Muscle layer of duodenum (tissue), 2 donors: Measurements from ENCODE around the gene SRP72.

Experiments used
- H3K27ac ChIP-seq: one replicate; pipeline ENCODE4 v1.7.0; 2013; ENCODE audit warnings: mild to moderate bottlenecking, low read length
- H3K27me3 ChIP-seq: one replicate; pipeline ENCODE4 v1.7.0; 2013; ENCODE audit warnings: low read depth, mild to moderate bottlenecking, control low read depth, low read length
- H3K36me3 ChIP-seq, 2 donors: one replicate each; pipeline ENCODE4 v1.7.0; 2013; ENCODE audit warnings: low read length in 2 of 2, control low read depth in 1 of 2, mild to moderate bottlenecking in 1 of 2; ENCODE audit not compliant: insufficient read depth in 2 of 2, control insufficient read depth in 1 of 2
- H3K4me1 ChIP-seq, 2 donors: one replicate each; pipeline ENCODE4 v1.7.0; 2013; ENCODE audit warnings: low read length in 2 of 2, mild to moderate bottlenecking in 2 of 2, control low read depth in 1 of 2, moderate library complexity in 1 of 2; ENCODE audit not compliant: insufficient read depth in 2 of 2, control insufficient read depth in 1 of 2
- H3K4me3 ChIP-seq, 2 donors: one replicate each; pipeline ENCODE4 v1.7.0; 2013; ENCODE audit warnings: low read length in 2 of 2, low read depth in 1 of 2, mild to moderate bottlenecking in 1 of 2
- H3K9me3 ChIP-seq, 2 donors: one replicate each; pipeline ENCODE4 v1.7.0; 2013; ENCODE audit warnings: low read length in 2 of 2, control low read depth in 1 of 2, mild to moderate bottlenecking in 1 of 2; ENCODE audit not compliant: control insufficient read depth in 1 of 2
- donor health status: healthy.

The SRP72 gene

GRCh38 chr4:56513517-56513916 lies 46.1 kb downstream of the SRP72 start:
- Histone ChIP-seq H3K27ac (no peak overlapping the region), H3K36me3 (no peaks in the 10 kb centered on the region), H3K9me3 (no peaks in the 10 kb centered on the region), H3K4me1 (peaks cover 0 to 15% of the 10 kb centered on the region in 2 donors), H3K4me3 (no peak overlapping the region), H3K27me3 (no peaks in the 10 kb centered on the region)

DNA sequence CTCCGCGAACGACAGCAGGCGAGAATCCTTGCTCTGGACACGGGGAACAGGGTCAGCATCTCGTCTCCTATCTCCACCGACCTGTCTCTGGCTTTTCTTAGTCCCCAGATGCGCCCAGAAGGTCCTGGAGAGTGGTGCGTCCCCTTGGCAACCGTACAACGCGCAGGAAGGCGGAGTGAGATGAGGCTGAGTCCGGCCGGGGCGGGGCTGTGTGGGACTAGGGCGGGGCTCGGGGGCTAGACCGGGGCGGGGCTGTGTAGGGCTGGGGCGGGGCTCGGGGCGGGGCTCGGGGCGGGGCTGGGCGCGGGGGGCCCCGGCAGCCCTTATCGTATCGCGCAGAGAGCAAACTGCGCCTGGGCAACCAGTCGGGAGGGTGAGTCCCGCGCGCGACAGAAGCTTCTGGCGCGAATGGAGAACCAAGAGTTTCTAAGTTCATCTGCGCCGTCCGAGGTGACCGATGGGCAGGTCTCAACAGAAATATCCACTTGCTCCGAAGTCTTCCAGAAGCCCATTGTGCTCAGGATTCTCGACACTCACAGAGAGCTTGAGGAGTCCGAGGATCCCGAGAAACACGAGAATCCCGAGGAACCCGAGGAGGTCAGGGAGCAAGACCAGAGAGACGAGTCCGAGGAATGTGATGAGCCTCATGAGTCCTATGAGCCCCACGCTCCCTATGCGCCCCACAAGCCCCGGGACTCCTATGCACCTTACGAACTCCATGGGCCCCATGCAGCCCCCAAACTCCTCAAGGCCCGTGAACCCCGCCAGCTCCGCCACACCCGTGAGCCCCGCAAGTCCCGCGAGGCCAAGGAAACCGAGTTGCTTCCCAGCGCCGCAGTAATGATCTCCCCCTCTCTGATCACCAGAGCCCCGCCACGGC lies 63.1 kb downstream of the SRP72 start:
- H3K4me1 ChIP-seq = no peaks in the 10 kb centered on the region
- H3K4me3 ChIP-seq = peak overlapping the region; percentile 71 to 72
- no peak overlapping the region for H3K27ac ChIP-seq

DNA sequence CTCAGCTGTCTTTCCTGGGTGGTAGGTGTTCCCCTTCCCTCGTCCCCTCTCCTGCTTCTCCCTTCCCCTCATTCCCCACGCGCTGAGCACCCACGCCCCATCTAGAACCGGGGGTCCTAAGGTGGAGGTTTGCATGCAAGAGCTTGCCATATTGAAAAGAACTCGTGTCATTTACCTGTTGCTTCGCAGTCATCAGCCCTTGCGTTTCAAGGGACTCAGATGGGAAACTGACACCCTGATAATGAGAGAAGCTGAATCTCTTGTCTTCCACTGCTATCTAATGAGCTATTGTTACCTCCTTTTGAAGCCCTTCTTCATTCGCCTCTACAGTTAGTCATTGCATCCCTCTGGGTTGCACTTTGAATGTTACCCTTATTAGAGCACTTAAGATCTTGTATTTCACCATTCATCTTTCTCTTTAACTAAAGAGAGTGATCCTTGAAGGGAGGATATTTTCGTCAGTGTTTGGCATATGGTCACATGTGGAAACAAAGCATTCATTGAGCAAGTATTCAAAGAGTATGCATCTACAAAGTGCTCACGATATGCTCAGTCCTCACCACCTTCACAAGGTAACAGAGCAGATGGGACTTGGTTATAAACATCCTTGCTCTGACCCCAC lies 63.8 kb downstream of the SRP72 start:
- Histone ChIP-seq H3K27me3 (peaks cover 4% of the 10 kb centered on the region), H3K27ac (no peak overlapping the region)

More for the DNA sequence above, 63.1 kb downstream of the SRP72 start:
- no peaks in the 10 kb centered on the region for H3K36me3 ChIP-seq
- no peaks in the 10 kb centered on the region for H3K9me3 ChIP-seq
- peaks cover 4% of the 10 kb centered on the region for H3K27me3 ChIP-seq

DNA sequence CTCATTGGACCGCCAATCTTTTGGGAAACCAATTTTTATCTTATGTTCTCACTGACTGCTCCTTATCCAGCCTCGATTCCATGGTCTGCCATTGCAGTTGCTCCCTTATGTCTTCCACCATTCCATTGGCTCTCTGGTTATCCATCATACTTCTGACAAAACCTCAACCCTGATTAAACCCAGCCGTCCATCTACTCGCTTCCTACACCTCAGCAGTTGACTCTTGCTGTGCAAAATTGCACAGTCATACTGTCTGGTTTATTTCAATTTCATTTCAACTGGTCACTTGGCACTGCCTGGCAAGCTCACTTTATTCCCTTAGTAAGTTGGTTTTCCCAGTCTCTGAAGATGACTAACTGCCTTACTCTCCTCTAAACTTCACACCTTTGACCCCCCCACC lies 64.4 kb downstream of the SRP72 start:
- no peaks in the 10 kb centered on the region for H3K36me3 ChIP-seq
- no peak overlapping the region for H3K4me3 ChIP-seq
- H3K4me1 ChIP-seq = no peaks in the 10 kb centered on the region
- no peak overlapping the region for H3K27ac ChIP-seq
- H3K9me3 ChIP-seq = no peaks in the 10 kb centered on the region
- H3K27me3 ChIP-seq = peaks cover 4% of the 10 kb centered on the region

More for the DNA sequence above, 63.8 kb downstream of the SRP72 start:
- Histone ChIP-seq H3K9me3 (no peaks in the 10 kb centered on the region), H3K4me1 (no peaks in the 10 kb centered on the region), H3K4me3 (peak overlapping the region; percentile 71 to 72), H3K36me3 (no peaks in the 10 kb centered on the region)

DNA sequence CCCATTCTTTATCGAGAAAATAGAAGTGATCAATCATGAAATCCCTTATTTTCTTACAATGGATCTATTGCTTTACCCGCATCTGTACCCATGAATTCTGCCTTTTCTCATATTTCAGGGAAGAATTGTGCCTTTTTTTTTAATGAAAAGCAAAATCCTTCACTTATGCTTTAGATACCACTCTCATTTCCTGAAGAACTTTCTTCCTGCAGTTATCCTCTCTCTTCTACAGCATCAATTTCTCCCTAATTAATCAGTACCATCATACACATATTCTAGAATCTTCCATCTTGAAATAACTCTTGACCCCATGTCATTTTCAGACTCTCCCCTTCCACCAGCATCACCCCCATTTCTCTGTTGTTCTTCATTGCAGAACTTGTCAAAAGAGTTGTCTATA lies 64.8 kb downstream of the SRP72 start:
- peaks cover 4% of the 10 kb centered on the region for H3K27me3 ChIP-seq

DNA sequence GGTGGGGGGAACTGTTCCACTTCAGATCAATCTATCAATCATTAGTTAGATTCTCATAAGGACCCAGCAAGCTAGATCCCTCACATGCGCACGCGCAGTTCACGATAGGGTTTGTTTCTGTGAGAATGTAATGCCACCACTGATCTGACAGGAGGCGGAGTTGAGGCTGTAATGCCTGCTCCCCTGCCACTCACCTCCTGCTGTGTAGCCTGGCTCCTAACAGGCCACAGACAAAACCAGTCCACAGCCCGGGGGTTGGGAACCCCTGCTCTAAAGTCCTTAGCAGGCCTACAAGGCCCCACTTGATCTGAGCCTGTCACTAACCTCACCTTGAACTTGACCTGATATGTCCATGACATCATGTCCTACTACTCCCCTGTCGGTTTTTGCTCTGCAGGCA lies 68.5 kb downstream of the SRP72 start:
- Histone ChIP-seq H3K27ac (no peak overlapping the region), H3K9me3 (no peaks in the 10 kb centered on the region), H3K36me3 (no peaks in the 10 kb centered on the region), H3K27me3 (peaks cover 4% of the 10 kb centered on the region), H3K4me3 (no peak overlapping the region), H3K4me1 (no peaks in the 10 kb centered on the region)

More for the DNA sequence above, 64.8 kb downstream of the SRP72 start:
- Histone ChIP-seq H3K4me3 (no peak overlapping the region), H3K9me3 (no peaks in the 10 kb centered on the region), H3K4me1 (no peaks in the 10 kb centered on the region), H3K27ac (no peak overlapping the region), H3K36me3 (no peaks in the 10 kb centered on the region)

- H3K4me3 ChIP-seq = no peak overlapping the region
- H3K4me1 ChIP-seq = no peaks in the 10 kb centered on the region
- no peak overlapping the region for H3K27ac ChIP-seq
- H3K27me3 ChIP-seq = no peaks in the 10 kb centered on the region
- H3K36me3 ChIP-seq = no peaks in the 10 kb centered on the region
- no peaks in the 10 kb centered on the region for H3K9me3 ChIP-seq
These were observed 69.7 kb downstream of the SRP72 start for GRCh38 chr4:56537147-56537546.

DNA sequence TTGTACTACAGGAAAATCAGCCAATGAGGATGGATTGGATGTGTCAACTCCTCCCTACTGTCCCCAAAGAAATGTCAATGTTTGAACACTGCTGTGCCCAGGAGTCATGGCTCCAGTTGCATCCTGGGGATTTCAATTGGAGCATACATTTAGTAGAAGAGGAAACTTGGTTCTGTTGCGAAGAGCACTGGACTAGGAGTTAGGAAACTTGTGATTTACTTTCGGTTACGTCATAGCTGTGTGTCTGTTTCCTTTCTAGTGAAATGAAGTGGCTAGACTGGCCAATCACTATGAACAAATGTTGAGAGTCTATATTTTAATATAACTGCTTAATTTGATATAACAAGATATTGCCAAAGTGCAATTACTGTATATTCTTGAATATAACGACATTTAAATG lies 73.4 kb downstream of the SRP72 start:
- H3K4me1 ChIP-seq = no peaks in the 10 kb centered on the region
- H3K27me3 ChIP-seq = no peaks in the 10 kb centered on the region
- no peak overlapping the region for H3K4me3 ChIP-seq
- H3K27ac ChIP-seq = no peak overlapping the region
- no peaks in the 10 kb centered on the region for H3K9me3 ChIP-seq
- no peaks in the 10 kb centered on the region for H3K36me3 ChIP-seq

DNA sequence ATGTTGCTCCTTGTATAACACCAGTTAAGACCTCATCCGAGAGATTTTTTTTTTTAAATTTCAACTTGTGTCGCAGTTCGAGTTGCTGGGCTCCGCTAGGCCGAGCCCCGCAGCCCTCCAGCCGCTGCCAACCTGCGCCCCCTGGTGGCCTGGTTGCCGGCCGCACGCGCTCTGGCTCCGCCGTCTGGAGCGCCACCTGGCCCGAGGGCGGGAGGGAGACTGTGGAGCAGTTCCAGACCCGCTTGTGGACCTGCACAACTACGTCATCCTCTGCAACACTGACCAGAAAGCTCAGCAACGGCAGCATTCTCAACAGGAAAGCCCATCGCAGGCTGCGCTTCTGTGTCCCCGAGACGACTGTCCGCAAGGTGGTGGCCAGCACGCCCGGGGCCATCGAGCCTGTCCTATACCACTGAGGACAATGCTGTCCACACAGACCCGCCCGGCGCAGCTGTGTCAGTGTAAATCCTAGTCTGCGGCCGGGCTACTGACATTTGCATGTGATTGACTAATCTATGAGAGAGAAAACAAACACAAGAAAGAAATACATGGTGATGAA lies 77.2 kb downstream of the SRP72 start:
- H3K36me3 ChIP-seq = no peaks in the 10 kb centered on the region
- peak overlapping the region; percentile 35 to 62 for H3K4me3 ChIP-seq
- no peaks in the 10 kb centered on the region for H3K9me3 ChIP-seq
- H3K27ac ChIP-seq = no peak overlapping the region
- no peaks in the 10 kb centered on the region for H3K4me1 ChIP-seq
- no peaks in the 10 kb centered on the region for H3K27me3 ChIP-seq

DNA sequence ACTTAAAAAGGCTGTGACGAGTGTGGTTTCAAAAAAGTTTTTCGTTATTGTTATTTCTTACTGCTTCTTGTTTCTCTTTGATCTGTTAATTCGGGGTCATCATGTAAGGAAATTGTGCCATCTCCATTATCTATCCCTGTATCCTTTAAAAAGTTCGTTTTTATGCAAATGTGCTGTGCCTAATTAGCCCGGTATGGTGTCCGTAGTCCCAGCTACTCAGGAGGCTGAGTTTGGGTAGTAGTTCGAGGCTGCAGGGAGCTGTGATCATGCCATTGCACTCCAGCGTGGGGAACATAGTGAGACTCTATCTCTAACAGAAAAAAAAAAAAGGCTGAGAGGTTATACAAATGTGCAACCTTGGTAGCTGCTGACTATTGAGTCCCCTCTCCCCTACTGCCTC lies 83.2 kb downstream of the SRP72 start:
- H3K36me3 ChIP-seq = no peaks in the 10 kb centered on the region
- no peaks in the 10 kb centered on the region for H3K9me3 ChIP-seq
- H3K4me3 ChIP-seq = no peak overlapping the region

DNA sequence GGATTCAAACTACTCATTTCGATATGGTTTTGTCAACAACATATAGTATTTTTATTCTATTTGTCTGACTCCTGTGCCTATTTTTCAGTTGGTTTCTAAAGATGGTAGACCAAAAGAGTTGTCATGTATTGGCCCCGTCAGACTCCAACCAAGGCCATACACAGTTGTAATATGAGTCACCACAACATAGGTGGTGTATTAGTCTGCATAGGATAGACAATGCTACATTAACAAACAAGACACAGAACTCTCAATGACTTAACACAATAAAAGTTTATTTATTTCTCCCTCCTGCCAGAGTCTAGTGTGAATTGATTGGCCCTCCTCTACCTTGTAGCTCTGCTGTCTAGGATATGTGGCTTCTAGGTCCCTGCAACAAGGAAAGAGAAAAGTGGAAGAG lies 84.1 kb downstream of the SRP72 start:
- Histone ChIP-seq H3K27me3 (no peaks in the 10 kb centered on the region), H3K36me3 (no peaks in the 10 kb centered on the region), H3K4me3 (no peak overlapping the region), H3K4me1 (no peaks in the 10 kb centered on the region), H3K27ac (no peak overlapping the region), H3K9me3 (no peaks in the 10 kb centered on the region)

More for the DNA sequence above, 83.2 kb downstream of the SRP72 start:
- Histone ChIP-seq H3K4me1 (no peaks in the 10 kb centered on the region), H3K27ac (no peak overlapping the region), H3K27me3 (no peaks in the 10 kb centered on the region)
